Measurements from ENCODE around the gene GRIN2D.

Gene GRIN2D

DNA sequence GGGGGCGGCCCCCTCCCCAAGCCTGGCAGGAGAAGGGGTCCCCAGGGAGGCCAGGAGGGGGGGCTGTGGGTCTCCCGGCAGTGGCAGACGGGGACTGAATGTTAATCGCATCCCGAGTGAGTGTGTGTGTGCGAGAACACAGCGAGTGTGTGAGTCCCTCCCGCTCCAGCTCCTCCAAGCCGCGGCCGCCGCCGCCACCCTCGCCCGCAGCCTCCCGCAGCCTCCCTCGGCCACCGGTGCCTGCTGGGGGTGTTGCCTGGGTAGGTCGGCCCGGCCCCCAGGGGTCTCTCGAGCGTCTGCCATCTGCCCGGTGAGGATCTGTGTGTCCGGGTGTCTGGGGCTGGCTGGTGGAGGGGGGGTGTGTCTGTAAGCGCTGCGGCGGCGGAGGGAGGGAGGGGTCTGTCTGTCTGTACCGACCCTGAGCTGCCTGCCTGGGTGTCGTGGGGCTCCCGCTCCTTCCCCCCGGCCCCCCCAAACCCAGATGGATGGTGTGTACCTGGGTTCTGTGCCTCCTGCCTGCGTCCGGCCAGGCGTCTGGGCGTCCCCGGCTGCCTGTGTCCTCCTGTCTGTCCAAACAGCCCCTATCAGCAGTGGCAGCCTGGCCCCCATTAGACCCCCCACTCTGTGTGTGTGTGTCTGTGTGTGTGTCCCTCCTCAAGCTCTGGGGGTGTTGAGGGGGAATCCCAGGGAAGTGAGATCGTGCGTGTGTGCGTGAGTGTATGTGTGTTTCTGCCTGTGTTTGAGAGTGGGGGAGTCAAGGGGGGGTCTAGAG, at the start of gene GRIN2D:
Gene GRIN2D (plus strand): TSS at position 110 of the 772 bp plus-strand sequence. CDS start 4,725 bp downstream, outside the sequence.
- TF ChIP-seq, protein P1, sequence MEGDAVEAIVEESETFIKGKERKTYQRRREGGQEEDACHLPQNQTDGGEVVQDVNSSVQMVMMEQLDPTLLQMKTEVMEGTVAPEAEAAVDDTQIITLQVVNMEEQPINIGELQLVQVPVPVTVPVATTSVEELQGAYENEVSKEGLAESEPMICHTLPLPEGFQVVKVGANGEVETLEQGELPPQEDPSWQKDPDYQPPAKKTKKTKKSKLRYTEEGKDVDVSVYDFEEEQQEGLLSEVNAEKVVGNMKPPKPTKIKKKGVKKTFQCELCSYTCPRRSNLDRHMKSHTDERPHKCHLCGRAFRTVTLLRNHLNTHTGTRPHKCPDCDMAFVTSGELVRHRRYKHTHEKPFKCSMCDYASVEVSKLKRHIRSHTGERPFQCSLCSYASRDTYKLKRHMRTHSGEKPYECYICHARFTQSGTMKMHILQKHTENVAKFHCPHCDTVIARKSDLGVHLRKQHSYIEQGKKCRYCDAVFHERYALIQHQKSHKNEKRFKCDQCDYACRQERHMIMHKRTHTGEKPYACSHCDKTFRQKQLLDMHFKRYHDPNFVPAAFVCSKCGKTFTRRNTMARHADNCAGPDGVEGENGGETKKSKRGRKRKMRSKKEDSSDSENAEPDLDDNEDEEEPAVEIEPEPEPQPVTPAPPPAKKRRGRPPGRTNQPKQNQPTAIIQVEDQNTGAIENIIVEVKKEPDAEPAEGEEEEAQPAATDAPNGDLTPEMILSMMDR (IDR thresholded peaks at IDR 0.05; ENCODE audit: borderline replicate concordance, control extremely low read depth, extremely low read depth, insufficient read depth, missing control alignments), result no peak
- in situ Hi-C loops (cut with MboI; ENCODE audit: low sequenced_read_pairs, unreplicated experiment), result no loop called here
- DNase-seq (ENCODE audit: low spot score), result no peak

DNA sequence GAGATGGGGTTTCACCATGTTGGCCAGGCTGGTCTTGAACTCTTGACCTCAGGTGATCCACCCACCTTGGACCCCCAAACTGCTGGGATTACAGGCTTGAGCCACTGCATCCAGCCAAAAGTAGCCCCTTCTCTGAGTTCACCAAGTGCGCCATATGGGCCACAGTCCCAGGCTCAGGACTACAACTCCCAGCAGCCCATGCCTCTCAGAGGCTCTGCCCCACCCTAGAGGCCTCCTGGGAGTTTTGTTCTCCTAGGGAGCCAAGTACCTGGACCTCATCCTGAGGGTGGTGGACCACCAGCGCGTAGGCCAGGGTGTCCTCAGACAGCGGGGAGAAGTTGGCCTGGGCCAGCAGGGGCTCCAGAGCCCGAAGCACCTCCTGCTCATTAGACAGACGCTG, 48.6 kb upstream of the GRIN2D start:
- TF ChIP-seq, protein P1 (IDR thresholded peaks at IDR 0.05; ENCODE audit: borderline replicate concordance, control extremely low read depth, extremely low read depth, insufficient read depth, missing control alignments), result no peak
- in situ Hi-C loops (cut with MboI; ENCODE audit: low sequenced_read_pairs, unreplicated experiment), result no loop called here
- no peak for DNase-seq (ENCODE audit: low spot score)

DNA sequence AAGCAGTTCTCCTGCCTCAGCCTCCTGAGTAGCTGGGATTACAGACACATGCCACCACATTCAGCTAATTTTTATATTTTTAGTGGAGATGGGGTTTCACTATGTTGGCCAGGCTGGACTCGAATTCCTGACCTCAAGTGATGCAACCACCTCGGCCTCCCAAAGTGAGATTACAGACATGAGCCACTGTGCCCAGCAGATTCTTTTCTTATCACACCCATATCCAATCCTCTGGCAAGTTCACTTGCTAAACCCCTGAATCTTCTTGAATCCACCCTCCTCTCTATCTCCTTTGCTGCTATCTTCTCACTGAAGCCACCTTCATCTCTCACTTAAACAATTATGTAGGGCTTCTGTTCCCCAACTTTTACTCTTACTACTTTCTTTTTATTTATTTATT, 47.3 kb upstream of the GRIN2D start:
- TF ChIP-seq, protein P1 (IDR thresholded peaks at IDR 0.05; ENCODE audit: borderline replicate concordance, control extremely low read depth, extremely low read depth, insufficient read depth, missing control alignments), result no peak
- DNase-seq (ENCODE audit: low spot score), result no peak
- in situ Hi-C loops (cut with MboI; ENCODE audit: low sequenced_read_pairs, unreplicated experiment), result no loop called here

DNA sequence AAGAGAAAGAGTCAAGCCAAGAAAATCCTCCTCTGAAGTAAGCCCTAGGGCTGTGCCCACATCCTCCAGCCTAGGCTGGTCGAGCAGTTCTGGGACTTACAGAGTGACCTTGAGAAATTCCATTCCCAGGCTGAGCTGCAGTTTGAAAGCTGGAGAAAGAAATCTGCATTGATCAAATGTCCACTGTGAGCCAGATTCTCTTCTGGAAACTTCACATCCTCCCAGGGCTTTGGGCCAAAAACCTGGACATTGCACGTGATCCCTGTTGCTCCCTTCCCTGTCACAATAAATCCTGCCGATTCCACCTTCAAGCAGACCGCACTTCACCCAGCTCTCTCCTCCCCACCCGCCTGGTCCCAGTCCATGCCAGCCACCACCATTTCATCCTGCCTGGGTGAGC, 45.4 kb upstream of the GRIN2D start:
- no peak for DNase-seq (ENCODE audit: low spot score)
- TF ChIP-seq, protein P1 (IDR thresholded peaks at IDR 0.05; ENCODE audit: borderline replicate concordance, control extremely low read depth, extremely low read depth, insufficient read depth, missing control alignments), result no peak
- in situ Hi-C loops (cut with MboI; ENCODE audit: low sequenced_read_pairs, unreplicated experiment), result no loop called here

DNA sequence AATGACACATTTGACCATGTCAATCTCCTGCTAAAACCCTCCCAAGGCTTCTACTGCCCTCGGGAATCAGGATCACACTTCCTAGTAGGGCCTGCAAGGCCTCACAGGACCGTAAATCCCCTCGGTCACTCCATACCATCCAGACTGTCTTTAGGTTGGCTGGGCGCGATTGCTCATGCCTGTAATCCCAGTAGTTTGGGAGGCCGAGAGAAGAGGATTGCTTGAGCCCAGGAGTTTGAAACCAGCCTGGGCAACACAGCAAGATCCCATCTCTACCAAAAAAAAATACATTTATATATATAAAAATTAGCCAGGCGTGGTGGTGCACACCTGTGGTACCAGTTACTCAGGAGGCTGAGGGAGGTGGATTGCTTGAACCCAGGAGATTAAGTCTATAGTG, 44.7 kb upstream of the GRIN2D start:
- in situ Hi-C loops (cut with MboI; ENCODE audit: low sequenced_read_pairs, unreplicated experiment), result no loop called here
- DNase-seq (ENCODE audit: low spot score), result no peak
- TF ChIP-seq, protein P1 (IDR thresholded peaks at IDR 0.05; ENCODE audit: borderline replicate concordance, control extremely low read depth, extremely low read depth, insufficient read depth, missing control alignments), result no peak

DNA sequence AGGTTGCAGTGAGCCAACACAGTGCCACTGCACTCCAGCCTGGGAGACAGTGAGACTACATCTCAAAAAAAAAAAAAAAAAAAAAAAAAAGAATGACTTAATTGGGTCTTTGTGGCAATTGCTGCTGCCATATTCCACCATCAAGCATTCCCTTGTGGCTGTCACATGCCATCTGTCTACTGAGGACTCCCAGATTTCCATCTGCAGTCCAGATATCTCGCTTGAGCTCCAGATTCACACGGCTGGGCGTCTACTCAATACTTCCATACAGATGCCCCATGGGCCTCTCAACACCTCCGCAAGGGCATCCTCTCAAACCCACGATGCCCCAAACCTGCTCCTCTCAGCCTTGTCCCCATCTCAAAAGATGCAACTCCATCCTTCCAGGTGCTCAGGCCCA, 42.6 kb upstream of the GRIN2D start:
- TF ChIP-seq, protein P1 (IDR thresholded peaks at IDR 0.05; ENCODE audit: borderline replicate concordance, control extremely low read depth, extremely low read depth, insufficient read depth, missing control alignments), result no peak
- in situ Hi-C loops (cut with MboI; ENCODE audit: low sequenced_read_pairs, unreplicated experiment), result no loop called here
- no peak for DNase-seq (ENCODE audit: low spot score)

Data from GM13976 (cell line).